HCT116 (cell line): ENCODE results near the gene MAP3K3. TPM values are rescaled to one million over a fixed set of nuclear protein-coding genes. Genes with fewer than 3 reads are reported as not detected.
A peak's percentile ranks its signal among the peaks of the same experiment; 100 is the strongest.

Experiments
- EZH2phosphoT487 ChIP-seq: fragments of 200-600 bp; IDR thresholded peaks from 2 replicates; pipeline ENCODE4 v1.6.1; 2018; ENCODE audit warnings: antibody characterized with exemption, borderline replicate concordance
- TCF7L2 ChIP-seq: IDR thresholded peaks from 2 replicates; pipeline ENCODE4 v1.7.0; 2011; ENCODE audit warnings: borderline replicate concordance, inconsistent platforms; ENCODE audit not compliant: insufficient read depth, insufficient read length; ENCODE audit errors: extremely low read depth
- ZBTB33 ChIP-seq: IDR thresholded peaks from 2 replicates; pipeline ENCODE4 v1.6.1; 2011; ENCODE audit warnings: mild to moderate bottlenecking, low read length, moderate library complexity; ENCODE audit not compliant: insufficient replicate concordance; ENCODE audit errors: extremely low read depth
- total RNA-seq: library from RNA; stranded (reverse); gene quantifications from one replicate; pipeline ENCODE4 v1.2.1, GENCODE V29; 2021; ENCODE audit not compliant: unreplicated experiment

MAP3K3 gene
- total RNA-seq, 1 experiment from 2014 or later, result 18.5 TPM

DNA sequence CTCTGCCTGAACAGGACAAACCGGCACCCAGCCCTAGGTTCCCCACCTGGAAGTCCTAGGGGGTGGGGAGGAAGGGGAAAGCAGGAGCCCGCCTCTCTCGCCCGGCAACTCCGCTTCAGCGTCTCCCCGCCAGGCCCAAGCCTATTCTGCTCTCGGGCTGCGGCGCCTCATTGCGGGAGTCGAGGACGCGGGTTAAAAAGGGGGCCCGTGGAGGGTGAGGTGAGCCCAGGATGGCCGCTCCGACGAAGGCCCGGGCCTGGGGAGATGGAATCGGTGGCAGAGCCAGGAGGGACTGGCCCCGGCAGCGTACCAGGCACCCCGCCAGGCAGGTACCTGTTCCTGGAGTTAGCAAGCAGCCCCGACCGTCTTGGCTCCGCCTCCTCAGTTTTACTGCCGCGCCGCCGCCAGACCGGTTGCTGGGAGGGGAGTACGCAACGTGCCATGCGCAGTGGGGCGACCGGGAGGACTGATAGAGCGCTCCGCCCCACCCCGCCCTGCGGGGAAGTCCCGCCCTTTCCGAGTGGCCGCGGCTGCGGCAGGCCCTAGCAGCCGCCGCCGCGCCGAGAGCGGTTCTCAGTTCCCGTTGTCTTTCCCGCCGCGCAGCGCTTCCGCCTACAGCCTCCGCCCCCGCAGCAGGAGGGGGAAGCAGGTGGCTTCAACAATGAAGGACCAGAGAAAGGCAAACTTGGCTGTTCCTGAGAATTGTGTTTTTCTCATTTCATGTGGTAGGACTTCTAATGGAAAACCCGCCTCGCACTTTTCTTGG, 119.4 kb downstream of the MAP3K3 start, which contains the start of gene STRADA (continued):
- TF ChIP-seq ZBTB33, result peak; percentile 65
- TF ChIP-seq EZH2phosphoT487, result no peak
- TF ChIP-seq TCF7L2, result peak; percentile 49

Other genes starting within 250 kb of the MAP3K3 start
- gene CYB561, start 176.1 kb upstream of the MAP3K3 start, total RNA-seq, result 67.6 TPM
- 7.7 TPM for gene ACE, start 145.4 kb upstream of the MAP3K3 start, total RNA-seq
- not detected for gene KCNH6, start 99.1 kb upstream of the MAP3K3 start, total RNA-seq
- 144 TPM for gene DCAF7, start 71.9 kb upstream of the MAP3K3 start, total RNA-seq
- gene TACO1, start 21.5 kb upstream of the MAP3K3 start, total RNA-seq, result 39.6 TPM
- gene LIMD2, start 77.7 kb downstream of the MAP3K3 start, total RNA-seq, result 8.4 TPM
- 38.0 TPM for gene STRADA, start 119.4 kb downstream of the MAP3K3 start, total RNA-seq
- 117 TPM for gene CCDC47, start 151.2 kb downstream of the MAP3K3 start, total RNA-seq
- 174 TPM for gene DDX42, start 151.8 kb downstream of the MAP3K3 start, total RNA-seq
- 193 TPM for gene PSMC5, start 205.0 kb downstream of the MAP3K3 start, total RNA-seq
- 70.9 TPM for gene FTSJ3, start 205.2 kb downstream of the MAP3K3 start, total RNA-seq
- 168 TPM for gene SMARCD2, start 220.3 kb downstream of the MAP3K3 start, total RNA-seq